Panc1 (cell line): ENCODE results near the gene EEF2. TPM values are rescaled to one million over a fixed set of nuclear protein-coding genes. Genes with fewer than 3 reads are reported as not detected.

Source experiments
- ATAC-seq: fragments of 200-7000 bp; cut with Tn5 transposase; 2 replicates; pipeline ENCODE4 v1.9.1; 2020; ENCODE audit warnings: mild to moderate bottlenecking, moderate library complexity
- BruUV-seq: library from RNA; stranded (reverse); fragments of 400-500 nt; replicated peaks from 2 replicates; lab custom pipeline; 2021; lab: Mats Ljungman, UMichigan
- CTCF ChIA-PET: fragments of 300-600 bp; sonication (Branson Sonifier 250); formaldehyde crosslinking; loops from one replicate; lab custom pipeline; 2022; ENCODE audit warnings: antibody characterized with exemption; lab: Charles Lee
- POLR2A ChIA-PET: fragments of 300-600 bp; sonication (Branson Sonifier 250); formaldehyde crosslinking; loops from one replicate; lab custom pipeline; 2022; ENCODE audit warnings: antibody characterized with exemption; lab: Charles Lee
- DNase-seq: peaks from one replicate; pipeline ENCODE4 v3.0.0-alpha.2; 2010; ENCODE audit warnings: low read depth, low spot score
- H3K27ac ChIP-seq: 2 replicates; pipeline ENCODE4 v1.5.1; 2011; ENCODE audit warnings: mild to moderate bottlenecking, low read length, inconsistent platforms
- H3K27me3 ChIP-seq: fragments of 200-500 bp; sonication (Bioruptor generic); 2 replicates; pipeline ENCODE4 v1.6.0; 2014; ENCODE audit warnings: low read length, inconsistent platforms; ENCODE audit not compliant: control insufficient read depth, insufficient read depth
- H3K36me3 ChIP-seq: fragments of 200-500 bp; sonication (Bioruptor generic); 2 replicates; pipeline ENCODE4 v1.5.1; 2014; ENCODE audit warnings: inconsistent platforms, mild to moderate bottlenecking, low read length, moderate library complexity; ENCODE audit not compliant: control insufficient read depth, insufficient read depth
- H3K4me1 ChIP-seq: 2 replicates; pipeline ENCODE4 v1.5.1; 2011; ENCODE audit warnings: inconsistent platforms, mild to moderate bottlenecking, low read length, moderate library complexity; ENCODE audit not compliant: control insufficient read depth, insufficient read depth
- H3K4me3 ChIP-seq, 2 experiments: 2 replicates each; pipeline ENCODE4 v1.5.1; 2011 to 2012; ENCODE audit warnings: low read depth in 2 of 2, low read length in 2 of 2, mild to moderate bottlenecking in 2 of 2, inconsistent platforms in 1 of 2, moderate library complexity in 1 of 2
- H3K9me3 ChIP-seq: fragments of 200-500 bp; sonication (Bioruptor generic); 2 replicates; pipeline ENCODE4 v1.5.1; 2014; ENCODE audit warnings: low read depth, mild to moderate bottlenecking, inconsistent platforms, low read length, moderate library complexity; ENCODE audit not compliant: control insufficient read depth, insufficient read depth
- POLR2AphosphoS5 ChIP-seq: IDR thresholded peaks from 2 replicates; pipeline ENCODE4 v1.6.1; 2012; ENCODE audit warnings: mild to moderate bottlenecking, low read depth, low read length, moderate library complexity
- REST ChIP-seq, 2 experiments: IDR thresholded peaks; 2 replicates each; pipeline ENCODE4 v1.6.1; 2011 to 2012; ENCODE audit warnings: low read depth in 2 of 2, control low read depth in 1 of 2, low read length in 1 of 2, mild to moderate bottlenecking in 1 of 2, moderate library complexity in 1 of 2; ENCODE audit not compliant: insufficient read depth in 1 of 2
- SIN3A ChIP-seq: IDR thresholded peaks from 2 replicates; pipeline ENCODE4 v1.6.1; 2012; ENCODE audit warnings: low read depth, mild to moderate bottlenecking, low read length, moderate library complexity, borderline replicate concordance; ENCODE audit not compliant: insufficient read depth
- TCF7L2 ChIP-seq: IDR thresholded peaks from 2 replicates; pipeline ENCODE4 v1.6.1; 2011; ENCODE audit warnings: mild to moderate bottlenecking, low read depth, low read length, inconsistent platforms
- in situ Hi-C: cut with HindIII; loops from 2 replicates; pipeline ENCODE4 v1.10.0; 2016; ENCODE audit warnings: low sequenced_read_pairs, low pct_unique_long_range_greater_than_20kb
- intact Hi-C: fragments of 100-400 bp; cut with micrococcal nuclease; formaldehyde crosslinking; loops from one replicate; pipeline ENCODE4 v1.10.0; 2022; ENCODE audit not compliant: unreplicated experiment
- total RNA-seq: library from RNA; stranded (reverse); gene quantifications from one replicate; pipeline ENCODE4 v1.2.1, GENCODE V29; 2021; ENCODE audit not compliant: unreplicated experiment
- TF ChIP-seq, protein P1 (sequence below): fragments of 450-650 bp; IDR thresholded peaks from 2 replicates; pipeline ENCODE4 v1.5.1; 2017; ENCODE audit warnings: mild to moderate bottlenecking

The EEF2 gene
- total RNA-seq, 1 experiment from 2014 or later, result 1,391 TPM

GRCh38 chr19:3976495-3977241 is 8.6 kb downstream of the EEF2 start:
- DNase-seq, result no peak
- no peak for TF ChIP-seq POLR2AphosphoS5
- CTCF ChIA-PET, result no interaction called here
- POLR2A ChIA-PET, result no interaction called here
- H3K4me3 ChIP-seq, result no peak overlapping the region
- ATAC-seq, result no peak
- no peaks in the 10 kb centered on the region; the same call in 1 of the 2 replicates for H3K4me1 ChIP-seq
- TSS peak; percentile 51 for BruUV-seq
- no peaks in the 10 kb centered on the region for H3K9me3 ChIP-seq
- in situ Hi-C loops (no loop called here), intact Hi-C loops (no loop called here)
- no peaks in the 10 kb centered on the region for H3K27me3 ChIP-seq
- peaks cover 20% of the 10 kb centered on the region for H3K36me3 ChIP-seq
- no peak overlapping the region for H3K27ac ChIP-seq

DNA sequence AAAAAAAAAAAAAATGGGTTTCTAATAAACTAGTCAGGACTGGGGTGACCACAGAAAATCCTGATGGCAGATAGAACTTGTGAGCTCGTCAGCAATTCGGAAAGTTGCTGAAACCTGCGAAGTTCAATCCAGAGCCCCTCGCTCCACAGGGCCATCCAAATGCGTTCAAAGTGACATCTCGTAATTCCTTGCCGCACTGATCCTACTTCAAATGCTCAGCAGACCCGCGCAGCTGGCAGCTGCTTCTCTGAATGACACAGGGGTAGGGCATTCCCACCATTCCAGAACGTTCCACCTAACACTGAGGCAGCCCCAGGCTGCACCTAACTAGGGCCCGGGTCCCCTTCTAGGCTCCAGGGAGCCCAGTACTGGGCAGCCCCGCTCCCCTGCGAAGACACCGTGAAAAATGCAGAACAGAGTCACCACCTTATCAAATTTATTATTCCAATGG is 9.6 kb downstream of the EEF2 start:
- no peak overlapping the region for H3K27ac ChIP-seq
- no peak for TF ChIP-seq SIN3A
- TF ChIP-seq REST (IDR thresholded peaks at IDR 0.05; ENCODE audit: insufficient read depth in 1 of 2, low read depth in 2 of 2, low read length in 1 of 2), result no peak
- no peak for TF ChIP-seq POLR2AphosphoS5
- TF ChIP-seq, protein P1, sequence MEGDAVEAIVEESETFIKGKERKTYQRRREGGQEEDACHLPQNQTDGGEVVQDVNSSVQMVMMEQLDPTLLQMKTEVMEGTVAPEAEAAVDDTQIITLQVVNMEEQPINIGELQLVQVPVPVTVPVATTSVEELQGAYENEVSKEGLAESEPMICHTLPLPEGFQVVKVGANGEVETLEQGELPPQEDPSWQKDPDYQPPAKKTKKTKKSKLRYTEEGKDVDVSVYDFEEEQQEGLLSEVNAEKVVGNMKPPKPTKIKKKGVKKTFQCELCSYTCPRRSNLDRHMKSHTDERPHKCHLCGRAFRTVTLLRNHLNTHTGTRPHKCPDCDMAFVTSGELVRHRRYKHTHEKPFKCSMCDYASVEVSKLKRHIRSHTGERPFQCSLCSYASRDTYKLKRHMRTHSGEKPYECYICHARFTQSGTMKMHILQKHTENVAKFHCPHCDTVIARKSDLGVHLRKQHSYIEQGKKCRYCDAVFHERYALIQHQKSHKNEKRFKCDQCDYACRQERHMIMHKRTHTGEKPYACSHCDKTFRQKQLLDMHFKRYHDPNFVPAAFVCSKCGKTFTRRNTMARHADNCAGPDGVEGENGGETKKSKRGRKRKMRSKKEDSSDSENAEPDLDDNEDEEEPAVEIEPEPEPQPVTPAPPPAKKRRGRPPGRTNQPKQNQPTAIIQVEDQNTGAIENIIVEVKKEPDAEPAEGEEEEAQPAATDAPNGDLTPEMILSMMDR, result no peak
- no peak for TF ChIP-seq TCF7L2
- no peaks in the 10 kb centered on the region for H3K4me1 ChIP-seq
- CTCF ChIA-PET, result no interaction called here
- no peak overlapping the region for H3K4me3 ChIP-seq
- intact Hi-C loops, result no loop called here
- BruUV-seq, result no TSS peak
- H3K36me3 ChIP-seq, result peaks cover 15% of the 10 kb centered on the region
- POLR2A ChIA-PET, result interaction anchor here (0.7 kb wide), 1 partner anchor 278 kb away, joined by 9 read pairs; no protein-coding TSS in a partner anchor
- ATAC-seq (no peak), DNase-seq (no peak)
- H3K27me3 ChIP-seq, result no peaks in the 10 kb centered on the region
- in situ Hi-C loops, result no loop called here
- no peaks in the 10 kb centered on the region for H3K9me3 ChIP-seq

DNA sequence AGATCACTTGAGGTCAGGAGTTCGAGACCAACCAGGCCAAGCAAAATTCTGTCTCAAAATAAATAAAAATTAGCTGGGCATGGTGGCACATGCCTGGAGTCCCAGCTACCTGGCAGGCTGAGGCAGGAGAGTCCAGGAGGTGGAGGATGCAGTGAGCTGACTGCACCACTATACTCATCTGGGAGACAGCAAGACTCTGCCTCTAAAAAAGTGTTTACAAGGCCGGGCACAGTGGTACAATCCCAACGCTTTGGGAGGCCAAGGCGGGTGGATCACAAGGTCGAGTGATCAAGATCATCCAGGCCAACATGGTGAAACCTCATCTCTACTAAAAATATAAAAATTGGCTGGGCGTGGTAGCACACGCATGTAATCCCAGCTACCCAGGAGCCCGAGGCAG is 10.1 kb downstream of the EEF2 start:
- intact Hi-C loops (no loop called here), in situ Hi-C loops (no loop called here)
- Histone ChIP-seq H3K27ac (no peak overlapping the region), H3K9me3 (no peaks in the 10 kb centered on the region), H3K4me3 (no peak overlapping the region), H3K4me1 (no peaks in the 10 kb centered on the region), H3K36me3 (peaks cover 10% of the 10 kb centered on the region), H3K27me3 (no peaks in the 10 kb centered on the region)
- POLR2A ChIA-PET, result no interaction called here
- no TSS peak for BruUV-seq
- DNase-seq, result no peak
- ATAC-seq, result no peak
- CTCF ChIA-PET, result no interaction called here
- TF ChIP-seq SIN3A (no peak), TCF7L2 (no peak), REST (IDR thresholded peaks at IDR 0.05; ENCODE audit: insufficient read depth in 1 of 2, low read depth in 2 of 2, low read length in 1 of 2) (no peak), POLR2AphosphoS5 (no peak)
- TF ChIP-seq, protein P1, result no peak
